GM21526 (cell line): ENCODE results near the gene IL15.
"Not testable (repeated sequence)": the region's sequence is repeated elsewhere in the genome, so short reads cannot be mapped to it uniquely, and the experiment has no call there.

ENCODE experiments used
- ATAC-seq: cut with Tn5 transposase; IDR thresholded peaks from one replicate; pipeline ENCODE4 v1.9.1; 2021; ENCODE audit warnings: moderate library complexity; ENCODE audit not compliant: unreplicated experiment, low FRiP score

Gene IL15

DNA sequence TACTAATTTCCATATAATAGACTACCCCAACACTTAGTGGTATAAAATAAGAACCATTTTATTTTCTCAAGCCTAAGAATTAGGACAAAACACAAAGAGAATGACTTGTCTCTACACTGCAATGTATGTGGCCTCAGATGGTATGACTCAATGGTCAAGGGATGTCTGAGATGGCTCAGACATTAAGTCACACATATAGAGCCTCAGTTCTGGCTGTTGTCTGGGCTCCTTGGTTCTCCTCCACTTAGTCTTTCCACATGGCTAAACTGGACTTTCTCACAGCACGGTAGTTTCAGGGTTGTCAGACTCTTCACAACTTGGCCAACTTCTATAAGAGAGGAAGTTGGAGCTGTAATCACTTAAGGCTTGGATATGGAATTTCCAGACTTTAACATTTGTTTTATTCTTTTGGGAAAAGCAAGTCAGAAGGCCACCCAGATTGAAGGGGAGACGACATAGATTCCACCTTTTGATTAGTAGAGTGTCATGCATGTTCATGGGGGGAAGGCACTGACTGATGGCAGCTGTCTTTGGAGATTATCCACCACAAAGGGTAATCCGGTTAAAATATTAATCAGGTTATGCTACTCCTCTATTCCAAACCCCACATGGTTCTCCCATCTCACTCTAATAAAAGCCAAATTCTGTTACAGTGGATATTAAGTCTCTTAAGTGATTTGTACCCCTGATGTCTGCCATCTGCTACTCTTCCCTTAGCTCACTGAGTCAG is 9.4 kb downstream of the IL15 start:
- no peak for ATAC-seq

DNA sequence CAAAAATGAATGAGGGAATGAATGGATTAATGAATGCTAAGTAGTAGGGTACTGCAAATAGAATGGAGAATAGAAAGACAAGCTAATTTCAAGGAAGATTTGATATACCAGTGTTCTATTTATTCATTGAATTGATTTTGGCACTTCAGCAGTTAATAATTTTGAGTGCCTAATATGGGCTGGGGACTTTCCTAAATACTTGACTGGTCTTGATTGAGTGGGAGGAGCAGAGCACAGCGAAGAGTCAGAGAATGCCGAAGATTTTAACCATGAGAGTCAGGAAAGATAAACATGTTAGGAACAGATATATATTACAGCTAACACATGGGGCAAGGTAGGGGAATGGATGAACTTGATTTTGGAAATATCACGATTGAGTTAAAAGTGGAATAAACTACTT is 10.6 kb downstream of the IL15 start:
- ATAC-seq = no peak

DNA sequence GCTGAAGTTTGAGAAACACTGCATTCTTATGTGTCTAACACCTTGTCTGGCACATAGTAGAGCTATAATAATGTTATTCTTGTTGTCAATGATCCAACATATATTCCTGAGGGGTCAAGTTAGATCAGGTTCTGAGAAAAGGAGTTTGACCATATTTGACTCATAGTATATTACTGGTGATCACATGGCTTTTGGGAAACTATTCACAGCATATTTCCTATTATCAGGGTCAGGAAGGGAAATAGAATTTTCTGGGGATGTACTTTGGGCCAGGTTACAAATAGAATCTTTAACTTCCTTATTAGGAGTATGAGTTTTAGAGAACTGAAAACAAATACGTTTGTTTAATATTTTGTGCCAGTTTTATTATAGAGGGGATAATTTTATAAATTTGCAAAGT is 11.6 kb downstream of the IL15 start:
- no peak for ATAC-seq

DNA sequence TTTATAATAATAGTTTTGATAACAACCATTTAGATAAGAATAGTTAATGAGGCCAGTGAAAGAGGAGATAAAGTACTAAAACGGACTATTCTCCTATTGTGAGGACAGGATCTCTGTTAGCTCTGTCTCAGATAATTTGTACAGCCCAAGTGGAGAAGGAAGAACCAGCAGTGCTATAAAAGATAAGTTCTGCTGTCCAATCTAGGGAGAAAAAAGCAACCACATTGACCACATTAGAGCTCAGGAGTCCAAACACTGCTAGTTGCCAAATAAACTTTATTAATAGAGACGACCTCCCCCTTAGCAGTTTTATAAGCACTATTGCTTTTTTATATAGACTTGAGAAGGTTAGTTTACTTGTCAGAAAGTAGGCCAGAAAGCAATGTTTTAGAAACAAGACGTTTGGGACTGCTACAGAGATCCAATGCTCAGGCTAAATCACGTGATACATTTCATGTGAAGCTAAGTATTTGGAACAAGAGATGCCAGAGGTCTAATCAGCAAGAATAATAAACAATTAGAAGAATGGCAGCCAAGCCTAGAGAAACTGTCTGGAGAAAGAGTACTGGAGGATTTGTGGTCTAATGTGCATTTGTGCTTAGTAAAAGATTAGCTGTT is 15.9 kb downstream of the IL15 start:
- ATAC-seq = no peak

DNA sequence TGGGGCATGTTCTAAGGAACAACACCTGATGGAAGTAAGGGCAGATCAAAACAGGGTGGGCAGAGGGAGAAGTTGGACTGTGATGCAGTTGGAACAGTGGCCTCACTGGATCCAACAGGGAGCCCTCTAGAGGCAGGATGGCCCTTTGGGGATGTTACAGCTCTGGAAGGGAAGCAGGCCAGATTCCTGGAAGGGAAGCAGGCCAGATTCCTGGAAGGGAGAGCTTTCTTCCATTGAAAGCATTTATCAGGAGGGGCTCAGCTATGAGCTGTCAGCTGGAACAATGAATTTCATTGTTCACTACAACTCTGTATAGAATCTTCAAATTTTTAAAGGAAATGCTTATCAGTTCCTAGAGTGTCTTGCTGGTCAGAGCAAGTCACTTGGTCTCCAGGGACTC is 17.7 kb downstream of the IL15 start:
- ATAC-seq = no peak

DNA sequence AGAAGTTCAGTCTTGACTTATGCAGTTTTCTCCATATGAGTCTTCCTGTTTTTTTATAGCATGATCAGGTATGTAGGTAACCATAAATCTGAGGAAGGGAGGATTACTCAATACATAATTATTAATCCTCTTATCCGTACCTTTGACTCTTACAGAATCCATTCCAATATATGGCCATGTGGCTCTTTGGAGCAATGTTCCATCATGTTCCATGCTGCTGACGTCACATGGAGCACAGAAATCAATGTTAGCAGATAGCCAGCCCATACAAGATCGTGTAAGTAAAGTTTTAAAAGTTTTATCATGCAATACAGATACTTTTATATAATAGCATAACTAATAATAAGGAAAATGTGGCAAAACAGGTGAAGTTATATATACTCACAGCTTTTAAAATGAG is 19.6 kb downstream of the IL15 start:
- no peak for ATAC-seq

DNA sequence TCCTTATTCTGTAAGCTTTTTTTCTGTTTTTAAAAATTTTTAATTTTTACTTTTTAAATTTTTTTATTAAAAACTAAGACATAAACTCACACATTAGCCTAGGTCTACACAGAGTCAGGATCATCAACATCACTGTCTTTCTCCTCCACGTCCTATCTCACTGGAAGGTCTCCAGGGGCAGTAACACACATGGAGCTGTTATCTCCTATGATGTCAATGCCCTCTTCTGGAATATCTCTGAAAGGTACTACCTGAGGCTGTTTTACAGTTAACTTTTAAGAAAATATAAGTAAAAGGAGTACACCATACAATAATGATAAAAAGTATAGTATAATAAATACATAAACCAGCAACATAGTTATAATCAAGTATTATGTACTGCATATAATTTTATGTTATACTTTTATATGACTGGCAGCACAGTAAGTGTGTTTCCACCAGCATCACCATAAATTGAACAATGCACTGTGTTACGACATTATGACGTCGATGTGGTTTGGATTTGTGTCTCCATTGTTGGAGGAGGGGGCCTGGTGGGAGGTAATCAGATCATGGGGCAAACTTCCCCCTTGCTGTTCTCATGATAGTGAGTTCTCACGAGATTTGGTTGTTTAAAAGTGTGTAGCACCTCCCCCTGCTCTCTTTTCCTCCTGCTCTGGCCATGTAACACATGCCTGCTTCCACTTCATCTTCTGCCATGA is 21.3 kb downstream of the IL15 start:
- no peak for ATAC-seq

DNA sequence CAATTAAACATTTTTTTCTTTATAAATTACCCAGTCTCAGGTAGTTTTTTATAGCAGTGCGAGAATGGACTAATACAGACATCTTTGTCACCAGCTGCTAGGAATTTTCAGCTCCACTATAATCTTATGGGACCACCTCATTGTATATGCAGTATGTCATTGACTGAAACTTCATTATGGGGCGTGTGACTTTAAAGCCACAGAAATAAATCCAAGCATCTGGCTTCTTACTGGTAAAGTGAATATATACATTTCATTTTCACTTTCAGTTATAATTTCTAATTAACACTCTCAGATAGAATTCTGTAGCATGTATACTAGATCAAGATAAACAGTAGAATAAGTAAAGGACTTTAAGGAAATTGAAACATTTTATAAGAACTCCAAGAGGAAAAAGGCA is 21.9 kb downstream of the IL15 start:
- peak; percentile 60 for ATAC-seq

DNA sequence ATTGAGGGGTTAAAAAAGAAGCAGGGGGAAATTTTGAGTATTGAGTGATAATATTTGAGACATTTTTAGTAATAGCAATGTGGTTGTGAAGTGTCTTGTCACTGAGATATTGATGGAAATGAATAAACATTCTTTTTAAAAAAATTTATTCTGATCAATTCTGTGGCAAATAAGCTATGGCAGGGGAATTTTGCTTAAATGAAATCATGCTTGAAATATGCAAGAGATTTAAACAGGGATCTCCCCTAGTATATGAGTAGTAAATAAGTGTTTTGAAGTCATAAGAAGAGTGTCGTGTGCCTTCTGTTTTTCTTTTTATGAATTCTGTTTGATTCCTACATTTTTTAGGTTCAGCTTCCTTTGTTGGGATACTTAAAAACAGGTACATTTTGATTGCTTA is 23.2 kb downstream of the IL15 start:
- no peak for ATAC-seq

DNA sequence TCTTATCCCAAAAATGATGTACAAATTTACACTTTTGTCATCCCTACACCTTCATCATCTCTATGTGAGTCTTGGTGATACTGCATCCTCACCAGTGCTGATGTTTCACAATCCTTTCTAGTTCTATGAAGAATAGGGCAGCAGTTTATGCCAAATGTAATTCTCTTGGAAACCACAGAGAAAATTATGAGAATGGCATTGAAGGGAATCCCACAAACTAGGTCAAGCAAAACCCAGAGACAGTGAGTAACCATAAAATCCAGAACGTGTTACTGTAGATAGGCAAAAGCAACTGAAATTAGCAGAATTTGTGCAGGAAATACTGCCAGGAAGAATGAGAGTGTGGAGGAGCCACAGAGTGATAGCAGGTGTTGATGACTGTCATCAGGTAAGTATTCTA is 24.5 kb downstream of the IL15 start:
- no peak for ATAC-seq

DNA sequence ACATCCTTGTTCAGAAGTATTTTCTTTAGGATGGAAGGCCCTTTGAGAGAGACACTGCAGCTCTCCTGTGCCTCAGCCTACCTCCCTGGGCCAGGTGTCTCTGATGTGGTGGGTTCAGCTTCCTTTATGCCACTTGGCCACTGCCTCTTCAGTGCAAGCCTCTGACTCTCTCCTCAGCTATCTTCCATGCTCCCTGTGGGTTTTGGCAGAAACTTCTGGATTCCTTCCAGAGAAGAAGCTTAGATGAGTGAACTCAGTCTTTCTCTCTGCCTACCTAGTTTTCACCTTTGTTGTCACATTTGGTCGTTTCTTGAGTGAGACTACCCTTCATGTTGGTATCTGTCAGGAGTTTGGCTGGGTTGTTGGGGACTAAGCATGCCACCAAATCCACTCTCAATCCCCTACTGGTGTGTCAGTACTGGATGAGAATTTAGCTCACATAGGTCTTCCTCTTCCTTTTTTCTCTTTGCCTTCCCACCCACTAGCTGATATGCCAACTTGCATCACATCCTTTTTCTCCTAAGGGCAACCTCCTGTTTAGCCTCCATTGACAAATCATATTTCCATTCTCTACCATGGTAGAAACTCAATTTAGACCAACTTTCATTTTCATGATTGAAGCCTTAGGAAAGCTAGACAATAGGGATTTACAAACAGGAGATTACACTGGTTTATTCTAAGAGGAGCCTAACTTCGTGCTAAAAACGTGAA is 32.0 kb downstream of the IL15 start:
- ATAC-seq = no peak

DNA sequence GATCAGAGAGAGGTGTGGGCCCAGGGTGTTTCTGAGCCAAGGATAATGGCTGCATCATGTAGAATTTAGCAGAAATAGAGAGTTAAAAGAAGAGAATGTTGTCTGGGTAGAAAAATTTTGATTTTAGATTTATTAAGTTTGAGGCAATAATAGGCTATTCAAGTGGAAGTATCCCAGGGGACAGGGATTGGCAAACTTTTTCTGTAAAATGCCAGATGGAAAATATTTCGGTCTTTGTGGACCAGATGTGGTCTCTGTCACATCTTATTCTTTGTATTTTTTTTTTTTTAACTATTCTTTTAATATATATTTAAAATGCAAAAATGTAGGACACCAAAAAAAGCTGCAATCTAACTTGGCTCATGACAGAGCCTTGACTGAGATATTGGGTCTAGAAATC is 33.1 kb downstream of the IL15 start:
- no peak for ATAC-seq

DNA sequence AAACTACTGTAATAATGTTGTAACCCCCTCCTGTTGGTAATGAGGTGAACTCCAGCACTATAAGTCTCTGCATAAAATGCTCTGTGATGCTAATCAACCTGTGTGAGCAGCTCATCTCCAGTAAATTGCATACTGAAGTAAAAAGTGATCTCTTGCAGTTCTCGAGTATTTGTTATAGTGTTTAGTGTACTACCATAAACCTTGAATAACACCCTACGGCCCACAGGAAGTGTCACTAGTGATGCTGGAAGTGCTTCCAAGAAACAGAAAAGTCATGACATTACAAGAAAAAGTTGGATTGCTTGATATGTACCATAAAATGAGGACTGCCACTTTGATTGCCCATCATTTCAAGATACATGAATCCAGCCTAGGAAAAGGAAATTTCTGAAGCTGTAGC is 39.0 kb downstream of the IL15 start:
- no peak for ATAC-seq

DNA sequence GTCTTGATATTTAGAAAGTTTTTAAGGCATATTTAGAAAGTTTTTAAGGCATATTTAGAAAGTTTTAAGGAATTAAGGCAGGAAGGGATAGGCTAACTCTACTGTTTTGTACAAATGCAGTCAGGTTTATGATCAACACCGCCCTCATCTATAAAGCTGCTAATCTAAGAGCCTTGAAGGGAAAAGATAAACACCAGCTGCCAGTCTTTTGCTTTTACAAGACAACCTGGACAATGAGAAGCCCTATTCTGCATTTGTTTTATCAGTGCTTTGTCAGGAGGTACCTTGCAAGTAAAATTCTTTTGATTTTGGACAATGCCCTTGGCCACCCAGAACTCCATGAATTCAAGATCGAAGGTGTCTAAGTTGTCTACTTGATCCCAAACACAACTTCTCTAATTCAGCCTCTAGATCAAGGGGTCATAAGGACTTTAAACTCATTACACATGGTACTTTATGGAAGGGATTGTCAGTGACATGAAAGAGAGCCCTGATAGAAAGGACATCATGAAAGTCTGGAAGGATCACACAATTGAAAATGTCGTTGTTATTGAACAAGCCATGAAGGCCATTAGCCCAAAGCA is 39.8 kb downstream of the IL15 start:
- no peak for ATAC-seq

DNA sequence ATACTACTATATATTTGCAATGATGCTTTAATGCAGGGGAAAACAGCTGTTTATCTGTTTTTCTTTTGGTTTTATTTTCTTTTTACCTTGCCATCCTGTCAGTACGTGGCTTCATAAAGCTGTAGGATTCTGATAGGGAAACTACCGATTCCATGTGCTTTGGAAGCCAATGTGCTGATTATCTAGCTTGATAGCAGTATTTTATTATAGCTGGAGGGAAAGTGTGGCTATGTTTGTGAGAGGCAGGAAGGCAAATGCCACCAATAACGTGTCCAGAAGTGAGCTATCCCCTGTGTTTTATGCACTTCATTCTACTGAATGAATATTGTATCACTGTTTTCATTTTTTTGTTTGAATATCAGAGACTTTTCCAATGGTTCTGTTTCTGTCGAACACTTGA is 43.7 kb downstream of the IL15 start:
- no peak for ATAC-seq

DNA sequence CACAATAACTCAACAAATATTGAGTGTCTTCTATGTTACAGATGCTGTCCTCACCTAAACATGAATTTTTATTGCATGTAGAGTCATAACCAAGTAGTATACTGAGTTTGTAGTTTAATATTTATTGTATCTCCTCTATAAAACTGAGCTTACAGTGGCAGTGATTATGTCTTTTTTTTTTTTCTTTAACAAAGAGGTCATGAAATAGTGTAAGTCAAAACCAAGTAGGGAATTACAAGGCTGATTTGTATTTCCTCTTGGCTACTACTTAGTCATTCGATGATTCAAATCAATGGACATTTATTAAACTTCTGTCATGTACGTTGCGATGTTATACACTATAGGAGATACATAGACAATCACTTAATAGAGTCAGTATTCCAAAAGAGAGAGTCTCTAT is 48.4 kb downstream of the IL15 start:
- no peak for ATAC-seq

DNA sequence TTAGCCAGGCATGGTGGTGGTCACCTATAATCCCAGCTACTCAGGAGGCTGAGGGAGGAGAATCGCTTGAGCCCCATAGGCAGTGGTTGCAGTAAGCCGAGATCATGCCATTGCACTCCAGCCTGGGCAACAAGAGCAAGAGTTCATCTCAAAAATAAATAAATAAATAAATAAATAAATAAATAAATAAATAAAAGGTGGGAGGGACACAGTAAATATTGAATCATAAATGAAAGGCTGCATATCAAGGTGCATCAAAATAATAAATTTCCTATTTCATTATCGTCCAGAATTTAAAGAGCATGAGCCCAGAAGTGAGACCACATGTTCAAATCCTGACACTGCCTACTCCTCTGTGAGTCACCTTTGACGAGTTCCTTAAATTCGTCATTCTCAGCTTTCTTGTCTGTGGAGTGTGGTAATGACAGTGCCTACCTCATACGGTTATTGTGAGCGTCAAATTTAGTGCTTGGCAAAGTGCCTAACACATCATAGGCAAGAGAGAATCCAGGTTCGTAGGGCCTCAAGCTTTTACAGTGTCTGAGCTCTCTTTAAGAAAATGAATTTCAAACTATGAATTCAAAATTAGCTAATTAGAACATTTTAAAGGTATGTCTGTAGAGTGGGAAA is 49.9 kb downstream of the IL15 start:
- no peak for ATAC-seq

DNA sequence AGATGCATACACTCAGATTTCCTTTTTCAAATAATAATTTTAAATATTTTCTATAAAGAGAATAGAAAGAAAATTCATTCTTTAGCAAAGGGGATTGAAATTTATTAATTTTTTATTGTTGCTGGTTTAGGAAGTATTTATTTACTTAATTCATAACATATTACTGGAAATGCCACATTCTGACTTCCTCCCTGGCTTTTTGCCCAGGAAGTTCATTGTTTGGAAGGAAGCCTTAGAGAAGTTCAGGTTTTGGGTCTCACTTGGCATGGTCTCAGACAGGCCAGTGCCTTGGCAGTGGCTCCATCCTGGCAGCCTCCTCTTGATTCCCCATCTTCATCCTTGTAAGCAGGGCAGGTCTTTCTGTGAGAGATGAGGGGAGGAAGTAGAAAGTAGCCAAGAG is 50.5 kb downstream of the IL15 start:
- ATAC-seq = no peak

DNA sequence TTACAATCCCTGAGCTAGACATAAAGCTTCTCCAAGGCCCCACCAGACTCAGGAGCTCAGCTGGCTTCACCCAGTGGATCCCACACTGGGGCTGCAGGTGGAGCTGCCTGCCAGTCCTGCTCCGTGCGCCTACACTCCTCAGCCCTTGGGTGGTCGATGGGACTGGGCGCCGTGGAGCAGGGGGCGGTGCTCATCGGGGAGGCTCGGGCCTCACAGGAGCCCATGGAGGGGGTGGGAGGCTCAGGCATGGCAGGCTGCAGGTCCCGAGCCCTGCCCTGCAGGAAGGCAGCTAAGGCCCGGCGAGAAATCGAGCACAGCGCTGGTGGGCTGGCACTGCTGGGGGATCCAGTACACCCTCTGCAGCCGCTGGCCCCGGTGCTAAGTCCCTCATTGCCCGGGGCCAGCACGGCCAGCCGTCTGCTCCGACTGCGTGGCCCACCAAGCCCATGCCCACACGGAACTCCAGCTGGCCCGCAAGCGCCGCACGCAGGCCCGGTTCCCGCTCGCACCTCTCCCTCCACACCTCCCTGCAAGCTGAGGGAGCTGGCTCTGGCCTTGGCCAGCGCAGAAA is 53.4 kb downstream of the IL15 start:
- not testable (repeated sequence) for ATAC-seq

DNA sequence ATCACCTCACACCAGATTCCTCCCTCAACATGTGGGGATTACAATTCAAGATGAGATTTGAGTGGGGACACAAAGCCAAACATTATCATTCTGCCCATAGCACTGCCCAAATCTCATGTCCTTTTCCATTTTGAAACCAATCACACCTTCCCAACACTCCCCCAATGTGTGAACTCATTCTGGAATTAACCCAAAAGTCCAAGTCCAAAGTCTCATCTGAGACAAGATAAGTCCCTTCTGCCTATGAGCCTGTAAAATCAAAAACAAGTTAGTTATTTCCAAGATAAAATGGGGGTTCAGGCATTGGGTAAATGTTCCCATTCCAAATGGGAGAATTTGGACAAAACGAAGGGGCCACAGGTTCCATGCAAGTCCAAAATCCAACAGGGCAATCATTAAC is 54.9 kb downstream of the IL15 start:
- ATAC-seq = not testable (repeated sequence)
